K562 (cell line): ENCODE results near the gene CCNY. TPM values are rescaled to one million over a fixed set of nuclear protein-coding genes. Genes with fewer than 3 reads are reported as not detected.

Experiments
- DMBX1 ChIP-seq: fragments of 250-450 bp; sonication (Bioruptor Pico); IDR thresholded peaks from 2 replicates; pipeline ENCODE4 v1.8.0; 2022; ENCODE audit warnings: inconsistent platforms, mild to moderate bottlenecking, moderate library complexity, borderline replicate concordance
- DPF2 ChIP-seq: fragments of 450-650 bp; IDR thresholded peaks from 2 replicates; pipeline ENCODE4 v1.6.1; 2016
- MCM3 ChIP-seq: fragments of 450-650 bp; IDR thresholded peaks from 2 replicates; pipeline ENCODE4 v1.6.1; 2016
- SMARCA5 ChIP-seq: fragments of 450-650 bp; IDR thresholded peaks from 2 replicates; pipeline ENCODE4 v1.6.1; 2016
- TCFL5 ChIP-seq: fragments of 250-450 bp; sonication (Bioruptor Pico); conservative IDR thresholded peaks from 2 replicates; pipeline ENCODE4 v1.6.1; 2021; ENCODE audit warnings: mild to moderate bottlenecking, moderate library complexity, matching md5 sums
- TEAD4 ChIP-seq, 2 experiments: sonication (generic) in 1 of 2; formaldehyde crosslinking in 1 of 2; IDR thresholded peaks; 2 replicates each; pipeline versions ENCODE4 v1.6.1 to v1.8.0; 2012 to 2022; ENCODE audit warnings: borderline replicate concordance in 1 of 2, inconsistent platforms in 1 of 2, low read length in 1 of 2, mild to moderate bottlenecking in 1 of 2, missing genetic modification reagents in 1 of 2
- THRB ChIP-seq: fragments of 450-650 bp; formaldehyde crosslinking; conservative IDR thresholded peaks from 2 replicates; pipeline ENCODE4 v1.4.0; 2022; ENCODE audit warnings: mild to moderate bottlenecking, missing genetic modification characterization
- ZBTB8A ChIP-seq: fragments of 450-650 bp; IDR thresholded peaks from 2 replicates; pipeline ENCODE4 v1.6.1; 2018; ENCODE audit warnings: mild to moderate bottlenecking, moderate library complexity; ENCODE audit not compliant: partially characterized antibody
- ZNF318 ChIP-seq, 2 experiments: fragments of 450-650 bp; IDR thresholded peaks; 2 replicates each; pipeline ENCODE4 v1.6.1; 2016; ENCODE audit warnings: mild to moderate bottlenecking in 2 of 2, borderline replicate concordance in 1 of 2, low read depth in 1 of 2, moderate library complexity in 1 of 2
- ZNF449 ChIP-seq: fragments of 250-450 bp; sonication (Bioruptor Pico); IDR thresholded peaks from 2 replicates; pipeline ENCODE4 v1.8.0; 2022; ENCODE audit warnings: moderate library complexity, mild to moderate bottlenecking, inconsistent platforms
- ZNF589 ChIP-seq: fragments of 200-800 bp; sonication (Bioruptor generic); IDR thresholded peaks from 2 replicates; pipeline ENCODE4 v1.6.1; 2016; ENCODE audit warnings: low read depth, missing genetic modification characterization, missing compliant biosample characterization
- ZNF695 ChIP-seq: fragments of 450-650 bp; formaldehyde crosslinking; IDR thresholded peaks from 2 replicates; pipeline ENCODE4 v1.4.0; 2020; ENCODE audit warnings: mild to moderate bottlenecking, moderate library complexity
- ZNF707 ChIP-seq: fragments of 250-450 bp; sonication (Bioruptor Pico); conservative IDR thresholded peaks from 2 replicates; pipeline ENCODE4 v1.8.0; 2022; ENCODE audit warnings: inconsistent platforms, mild to moderate bottlenecking, moderate library complexity
- polyA plus RNA-seq, 8 experiments: library from polyadenylated mRNA; depleted of rRNA in 4 of 8; stranded (reverse) in 5 of 8; unstranded in 3 of 8; fragments of >200 nt; fragmentation: Nextera tagmentation in 2 of 8; fragmentation: Illumina TruSeq in 1 of 8; extraction: Ambion mirVana in 2 of 8; extraction: Trizol in 1 of 8; gene quantifications; 2 replicates each; pipeline versions ENCODE4 v1.2.1 to v1.2.3, GENCODE V29; 2011 to 2014; ENCODE audit warnings: inconsistent platforms in 1 of 8, missing spikeins in 1 of 8
- total RNA-seq, 7 experiments: library from RNA; depleted of rRNA in 6 of 7; stranded (reverse); fragments of >200 nt in 6 of 7; fragmentation: Illumina TruSeq in 2 of 7; extraction: Trizol in 2 of 7; gene quantifications; 2 replicates each; pipeline versions ENCODE4 v1.2.1 to v1.2.3, GENCODE V29; 2011 to 2021; ENCODE audit warnings: low replicate concordance in 1 of 7
- TF ChIP-seq, protein P1 (sequence below): sonication (generic); formaldehyde crosslinking; IDR thresholded peaks from 2 replicates; pipeline ENCODE4 v1.4.0; 2020; ENCODE audit warnings: mild to moderate bottlenecking, missing genetic modification reagents

The CCNY gene
- total and polyA plus RNA-seq, 9 of the 15 experiments (the other 6 are each of a cell fraction or from before 2014, with no cell fraction given): 8.4 to 109 (median 38.6) TPM

GRCh38 chr10:35386594-35387174 is 50.4 kb downstream of the CCNY start (continued):
- TF ChIP-seq ZNF318 (IDR thresholded peaks at IDR 0.05; ENCODE audit: borderline replicate concordance in 1 of 2, low read depth in 1 of 2) (peak in 1 of 2 experiments; percentile 58; a peak in 1 of 4 replicates), DMBX1 (CRISPR knock-in tag) (peak; percentile 98), ZNF589 (CRISPR knock-in tag) (peak; percentile 86), ZNF449 (CRISPR knock-in tag) (peak; percentile 91), TCFL5 (peak; percentile 67; the same call in 1 of the 2 replicates), THRB (CRISPR knock-in tag) (0 out of 2 replicates have a peak, but pooled peaks have one; percentile 54), ZBTB8A (no peak), MCM3 (no peak), ZNF707 (CRISPR knock-in tag) (peak; percentile 52; the same call in 1 of the 2 replicates), TEAD4 (IDR thresholded peaks at IDR 0.05; ENCODE audit: low read length) (peak; percentile 52; the same call in 1 of the 2 replicates), TEAD4 (CRISPR knock-in tag; IDR thresholded peaks at IDR 0.05; ENCODE audit: borderline replicate concordance) (no peak), ZNF695 (CRISPR knock-in tag) (0 out of 2 replicates have a peak, but pooled peaks have one; percentile 9), SMARCA5 (no peak), DPF2 (peak; percentile 56; the same call in 1 of the 2 replicates)
- TF ChIP-seq, protein P1, sequence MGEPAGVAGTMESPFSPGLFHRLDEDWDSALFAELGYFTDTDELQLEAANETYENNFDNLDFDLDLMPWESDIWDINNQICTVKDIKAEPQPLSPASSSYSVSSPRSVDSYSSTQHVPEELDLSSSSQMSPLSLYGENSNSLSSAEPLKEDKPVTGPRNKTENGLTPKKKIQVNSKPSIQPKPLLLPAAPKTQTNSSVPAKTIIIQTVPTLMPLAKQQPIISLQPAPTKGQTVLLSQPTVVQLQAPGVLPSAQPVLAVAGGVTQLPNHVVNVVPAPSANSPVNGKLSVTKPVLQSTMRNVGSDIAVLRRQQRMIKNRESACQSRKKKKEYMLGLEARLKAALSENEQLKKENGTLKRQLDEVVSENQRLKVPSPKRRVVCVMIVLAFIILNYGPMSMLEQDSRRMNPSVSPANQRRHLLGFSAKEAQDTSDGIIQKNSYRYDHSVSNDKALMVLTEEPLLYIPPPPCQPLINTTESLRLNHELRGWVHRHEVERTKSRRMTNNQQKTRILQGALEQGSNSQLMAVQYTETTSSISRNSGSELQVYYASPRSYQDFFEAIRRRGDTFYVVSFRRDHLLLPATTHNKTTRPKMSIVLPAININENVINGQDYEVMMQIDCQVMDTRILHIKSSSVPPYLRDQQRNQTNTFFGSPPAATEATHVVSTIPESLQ: no peak
